ENCODE data around the gene GPHN.
"Not testable (repeated sequence)": the region's sequence is repeated elsewhere in the genome, so short reads cannot be mapped to it uniquely, and the experiment has no call there.

DNA sequence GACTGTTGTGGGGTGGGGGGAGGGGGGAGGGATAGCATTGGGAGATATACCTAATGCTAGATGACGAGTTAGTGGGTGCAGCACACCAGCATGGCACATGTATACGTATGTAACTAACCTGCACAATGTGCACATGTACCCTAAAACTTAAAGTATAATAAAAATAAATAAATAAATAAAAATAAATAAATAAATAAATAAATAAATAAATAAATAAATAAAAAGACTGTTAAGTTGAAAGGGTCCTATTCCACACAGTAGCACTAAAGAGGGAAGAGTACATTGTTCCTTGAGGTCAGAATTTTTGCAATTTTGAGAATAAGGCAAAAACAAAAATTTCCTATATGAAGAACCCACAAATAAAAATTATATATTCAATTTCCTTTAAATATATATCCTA lies 329.5 kb downstream of the GPHN start:
- TF ChIP-seq POLR2A (IDR thresholded peaks at IDR 0.05) = not testable (repeated sequence)
- TF ChIP-seq, protein P1, sequence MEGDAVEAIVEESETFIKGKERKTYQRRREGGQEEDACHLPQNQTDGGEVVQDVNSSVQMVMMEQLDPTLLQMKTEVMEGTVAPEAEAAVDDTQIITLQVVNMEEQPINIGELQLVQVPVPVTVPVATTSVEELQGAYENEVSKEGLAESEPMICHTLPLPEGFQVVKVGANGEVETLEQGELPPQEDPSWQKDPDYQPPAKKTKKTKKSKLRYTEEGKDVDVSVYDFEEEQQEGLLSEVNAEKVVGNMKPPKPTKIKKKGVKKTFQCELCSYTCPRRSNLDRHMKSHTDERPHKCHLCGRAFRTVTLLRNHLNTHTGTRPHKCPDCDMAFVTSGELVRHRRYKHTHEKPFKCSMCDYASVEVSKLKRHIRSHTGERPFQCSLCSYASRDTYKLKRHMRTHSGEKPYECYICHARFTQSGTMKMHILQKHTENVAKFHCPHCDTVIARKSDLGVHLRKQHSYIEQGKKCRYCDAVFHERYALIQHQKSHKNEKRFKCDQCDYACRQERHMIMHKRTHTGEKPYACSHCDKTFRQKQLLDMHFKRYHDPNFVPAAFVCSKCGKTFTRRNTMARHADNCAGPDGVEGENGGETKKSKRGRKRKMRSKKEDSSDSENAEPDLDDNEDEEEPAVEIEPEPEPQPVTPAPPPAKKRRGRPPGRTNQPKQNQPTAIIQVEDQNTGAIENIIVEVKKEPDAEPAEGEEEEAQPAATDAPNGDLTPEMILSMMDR (IDR thresholded peaks at IDR 0.05) = not testable (repeated sequence)
